OCI-LY7 (cell line): ENCODE data around the gene FOXJ3.

Experiments
- EZH2phosphoT487 ChIP-seq: fragments of 200-600 bp; sonication (generic); IDR thresholded peaks from 2 replicates; pipeline ENCODE4 v1.6.1; 2018; ENCODE audit warnings: low read depth, borderline replicate concordance, mild to moderate bottlenecking, mixed run types, antibody characterized with exemption, low read length, moderate library complexity, mixed read lengths
- TF ChIP-seq, protein P1 (sequence below): fragments of 200-600 bp; sonication (generic); conservative IDR thresholded peaks from 2 replicates; pipeline ENCODE4 v1.5.1; 2014; ENCODE audit warnings: mild to moderate bottlenecking, antibody characterized with exemption, low read length, moderate library complexity, mixed read lengths

DNA sequence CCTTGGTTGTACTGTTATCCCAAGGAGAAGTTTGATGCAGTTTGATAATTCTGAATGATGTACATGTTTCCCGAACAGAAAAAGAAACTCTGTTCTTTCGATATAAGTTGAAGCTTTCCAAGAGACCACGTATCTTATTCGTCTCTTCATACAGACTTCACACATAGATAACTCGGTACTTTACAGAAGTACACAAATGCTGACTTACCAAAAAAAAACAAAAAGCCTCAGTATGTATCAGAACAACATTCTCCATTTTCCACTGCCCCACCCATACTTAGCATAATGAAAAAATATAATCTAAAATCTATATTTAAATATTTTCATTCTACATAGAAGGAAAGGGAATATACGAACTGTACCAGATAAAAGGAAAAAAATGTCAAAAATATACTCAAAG, 2.2 kb downstream of the FOXJ3 start:
- TF ChIP-seq, protein P1, sequence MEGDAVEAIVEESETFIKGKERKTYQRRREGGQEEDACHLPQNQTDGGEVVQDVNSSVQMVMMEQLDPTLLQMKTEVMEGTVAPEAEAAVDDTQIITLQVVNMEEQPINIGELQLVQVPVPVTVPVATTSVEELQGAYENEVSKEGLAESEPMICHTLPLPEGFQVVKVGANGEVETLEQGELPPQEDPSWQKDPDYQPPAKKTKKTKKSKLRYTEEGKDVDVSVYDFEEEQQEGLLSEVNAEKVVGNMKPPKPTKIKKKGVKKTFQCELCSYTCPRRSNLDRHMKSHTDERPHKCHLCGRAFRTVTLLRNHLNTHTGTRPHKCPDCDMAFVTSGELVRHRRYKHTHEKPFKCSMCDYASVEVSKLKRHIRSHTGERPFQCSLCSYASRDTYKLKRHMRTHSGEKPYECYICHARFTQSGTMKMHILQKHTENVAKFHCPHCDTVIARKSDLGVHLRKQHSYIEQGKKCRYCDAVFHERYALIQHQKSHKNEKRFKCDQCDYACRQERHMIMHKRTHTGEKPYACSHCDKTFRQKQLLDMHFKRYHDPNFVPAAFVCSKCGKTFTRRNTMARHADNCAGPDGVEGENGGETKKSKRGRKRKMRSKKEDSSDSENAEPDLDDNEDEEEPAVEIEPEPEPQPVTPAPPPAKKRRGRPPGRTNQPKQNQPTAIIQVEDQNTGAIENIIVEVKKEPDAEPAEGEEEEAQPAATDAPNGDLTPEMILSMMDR, result no peak
- TF ChIP-seq EZH2phosphoT487, result no peak
